ENCODE results near the gene RAD51AP1. TPM values are rescaled to one million over a fixed set of nuclear protein-coding genes. Genes with fewer than 3 reads are reported as not detected.

RAD51AP1 gene
- total and polyA plus RNA-seq, 2 donors (not counting 1 experiment from before 2014, with no cell fraction given), result 3.5 to 4.6 TPM

GRCh38 chr12:4489556-4489955 is 49.1 kb upstream of the RAD51AP1 start:
- H4K20me1 ChIP-seq (ENCODE audit: control insufficient read depth, insufficient read depth, low read length, poor library complexity, severe bottlenecking), result no peaks in the 10 kb centered on the region
- WGBS (ENCODE audit: insufficient coverage), result no CpG with 5 or more reads among the region's 2 CpGs
- peaks cover 6% of the 10 kb centered on the region for H3K4me1 Mint-ChIP-seq
- no peak for DNase-seq
- ATAC-seq (ENCODE audit: low read depth), result no peak
- no peaks in the 10 kb centered on the region for H3K27me3 Mint-ChIP-seq
- H3K27me3 ChIP-seq (replicated peaks in 1 of 4; ENCODE audit: control extremely low read depth in 1 of 4, control insufficient read depth in 3 of 4, insufficient read depth in 4 of 4, low read length in 3 of 4), result no peaks in the 10 kb centered on the region
- TF ChIP-seq CTCF (IDR thresholded peaks at IDR 0.05) (no peak), EZH2 (IDR thresholded peaks at IDR 0.05; ENCODE audit: borderline replicate concordance, insufficient read depth, low read depth, low read length, poor library complexity, severe bottlenecking) (no peak)
- H3K9me3 Mint-ChIP-seq (ENCODE audit: insufficient read depth), result no peaks in the 10 kb centered on the region
- no peak overlapping the region for H3K4me3 ChIP-seq (ENCODE audit: control extremely low read depth in 1 of 5, extremely low read depth in 1 of 5, insufficient read depth in 1 of 5, low read depth in 2 of 5, low read length in 4 of 5)
- POLR2A ChIA-PET, result no interaction called here
- no peak overlapping the region for H2AFZ ChIP-seq (ENCODE audit: insufficient read depth, low read depth, low read length, poor library complexity, severe bottlenecking)
- no peaks in the 10 kb centered on the region for H3K79me2 ChIP-seq (ENCODE audit: control insufficient read depth, insufficient read depth, low read length)
- no peak overlapping the region for H3K27ac ChIP-seq (ENCODE audit: low read length in 2 of 2)
- no peak overlapping the region for H3K9ac ChIP-seq (ENCODE audit: low read length)
- H3K27ac Mint-ChIP-seq, result no peak overlapping the region
- H3K4me3 Mint-ChIP-seq, result no peak overlapping the region
- no peaks in the 10 kb centered on the region for H3K9me3 ChIP-seq (ENCODE audit: control extremely low read depth in 1 of 3, control insufficient read depth in 2 of 3, insufficient read depth in 1 of 3, low read length in 2 of 3)
- H3K36me3 ChIP-seq (replicated peaks in 1 of 2; ENCODE audit: control extremely low read depth in 1 of 2, control insufficient read depth in 1 of 2, extremely low read depth in 1 of 2, insufficient read depth in 2 of 2, low read length in 1 of 2), result peaks cover 6 to 26% of the 10 kb centered on the region in 2 experiments
- CTCF ChIA-PET, result no interaction called here
- H3K4me2 ChIP-seq (replicated peaks; ENCODE audit: low read depth, low read length, poor library complexity, severe bottlenecking), result no peak overlapping the region
- intact Hi-C loops (cut with micrococcal nuclease), result no loop called here
- peaks cover 0 to 2% of the 10 kb centered on the region in 2 donors for H3K4me1 ChIP-seq (ENCODE audit: control insufficient read depth in 2 of 2, insufficient read depth in 2 of 2, low read length in 2 of 2)

GRCh38 chr12:4490973-4491372 is 47.7 kb upstream of the RAD51AP1 start:
- Histone ChIP-seq H3K4me2 (replicated peaks; ENCODE audit: low read depth, low read length, poor library complexity, severe bottlenecking) (no peak overlapping the region), H3K9ac (ENCODE audit: low read length) (no peak overlapping the region), H3K27ac (ENCODE audit: low read length in 2 of 2) (no peak overlapping the region), H3K4me1 (ENCODE audit: control insufficient read depth in 2 of 2, insufficient read depth in 2 of 2, low read length in 2 of 2) (no peaks in the 10 kb centered on the region), H3K4me3 (ENCODE audit: control extremely low read depth in 1 of 5, extremely low read depth in 1 of 5, insufficient read depth in 1 of 5, low read depth in 2 of 5, low read length in 4 of 5) (no peak overlapping the region), H3K79me2 (ENCODE audit: control insufficient read depth, insufficient read depth, low read length) (no peaks in the 10 kb centered on the region), H4K20me1 (ENCODE audit: control insufficient read depth, insufficient read depth, low read length, poor library complexity, severe bottlenecking) (no peaks in the 10 kb centered on the region), H3K9me3 (ENCODE audit: control extremely low read depth in 1 of 3, control insufficient read depth in 2 of 3, insufficient read depth in 1 of 3, low read length in 2 of 3) (no peaks in the 10 kb centered on the region), H3K36me3 (replicated peaks in 1 of 2; ENCODE audit: control extremely low read depth in 1 of 2, control insufficient read depth in 1 of 2, extremely low read depth in 1 of 2, insufficient read depth in 2 of 2, low read length in 1 of 2) (peaks cover 11 to 35% of the 10 kb centered on the region in 2 experiments), H3K27me3 (replicated peaks in 1 of 4; ENCODE audit: control extremely low read depth in 1 of 4, control insufficient read depth in 3 of 4, insufficient read depth in 4 of 4, low read length in 3 of 4) (no peaks in the 10 kb centered on the region), H2AFZ (ENCODE audit: insufficient read depth, low read depth, low read length, poor library complexity, severe bottlenecking) (no peak overlapping the region)
- no peaks in the 10 kb centered on the region for H3K27me3 Mint-ChIP-seq
- intact Hi-C loops (cut with micrococcal nuclease), result no loop called here
- no peak for DNase-seq
- TF ChIP-seq EZH2 (IDR thresholded peaks at IDR 0.05; ENCODE audit: borderline replicate concordance, insufficient read depth, low read depth, low read length, poor library complexity, severe bottlenecking) (no peak), CTCF (IDR thresholded peaks at IDR 0.05) (no peak)
- no CpG with 5 or more reads among the region's 1 CpG for WGBS (ENCODE audit: insufficient coverage)
- no peak for ATAC-seq (ENCODE audit: low read depth)
- no peaks in the 10 kb centered on the region for H3K4me1 Mint-ChIP-seq
- no peak overlapping the region for H3K27ac Mint-ChIP-seq
- ChIA-PET POLR2A (no interaction called here), CTCF (no interaction called here)
- H3K4me3 Mint-ChIP-seq, result no peak overlapping the region
- H3K9me3 Mint-ChIP-seq (ENCODE audit: insufficient read depth), result no peaks in the 10 kb centered on the region
